GM19238 (cell line): ENCODE results near the gene PPP2R5C.

Experiments
- DNase-seq: peaks from one replicate; pipeline ENCODE4 v3.0.0; 2011; ENCODE audit warnings: low spot score; ENCODE audit not compliant: insufficient read length

Gene PPP2R5C

GRCh38 chr14:101755591-101756324, 5.8 kb upstream of the PPP2R5C start:
- DNase-seq: no peak

- DNase-seq: no peak
Measured at GRCh38 chr14:101757064-101757838, 4.3 kb upstream of the PPP2R5C start.

GRCh38 chr14:101757839-101758211, 3.7 kb upstream of the PPP2R5C start:
- no peak for DNase-seq

- DNase-seq: no peak
Measured at GRCh38 chr14:101758913-101759593, 2.5 kb upstream of the PPP2R5C start.

GRCh38 chr14:101760138-101761011, 1.1 kb upstream of the PPP2R5C start:
- DNase-seq: peak; percentile 82

GRCh38 chr14:101761881-101762529, 496 bp downstream of the PPP2R5C start:
- DNase-seq: peak; percentile 55

- no peak for DNase-seq
Measured at GRCh38 chr14:101762530-101763101, 1.1 kb downstream of the PPP2R5C start.

- no peak for DNase-seq
Measured at GRCh38 chr14:101763941-101764709, 2.6 kb downstream of the PPP2R5C start.

GRCh38 chr14:101767618-101768362, 6.3 kb downstream of the PPP2R5C start:
- DNase-seq: no peak

- no peak for DNase-seq
Measured at GRCh38 chr14:101770183-101770582, 8.7 kb downstream of the PPP2R5C start.

GRCh38 chr14:101772770-101773169, 11.3 kb downstream of the PPP2R5C start:
- no peak for DNase-seq

GRCh38 chr14:101773378-101773777, 11.9 kb downstream of the PPP2R5C start:
- no peak for DNase-seq

- no peak for DNase-seq
Measured at GRCh38 chr14:101774006-101774795, 12.7 kb downstream of the PPP2R5C start.

GRCh38 chr14:101774814-101775213, 13.3 kb downstream of the PPP2R5C start:
- DNase-seq: no peak

GRCh38 chr14:101775826-101776225, 14.3 kb downstream of the PPP2R5C start:
- DNase-seq: no peak

GRCh38 chr14:101776344-101776743, 14.8 kb downstream of the PPP2R5C start:
- DNase-seq: no peak

GRCh38 chr14:101780390-101780789, 18.9 kb downstream of the PPP2R5C start:
- DNase-seq: no peak

GRCh38 chr14:101780887-101781239, 19.4 kb downstream of the PPP2R5C start:
- no peak for DNase-seq
